Adrenal gland (tissue), 12 donors: ENCODE results near the gene RPL12. TPM values are rescaled to one million over a fixed set of nuclear protein-coding genes. Genes with fewer than 3 reads are reported as not detected.

Experiments used
- DNase-seq, 7 donors: peaks; one replicate each; pipeline ENCODE4 v3.0.0-alpha.2; 2019 to 2020
- H3K27ac ChIP-seq, 5 donors: fragments of 200-600 bp; sonication (generic) in 4 of 5; 1 replicate in 3 of 5; 2 replicates in 2 of 5; pipeline versions ENCODE4 v1.5.1 to v1.8.0; 2016 to 2020; ENCODE audit warnings: mild to moderate bottlenecking in 1 of 5
- H3K27me3 ChIP-seq: fragments of 200-600 bp; 2 replicates; pipeline ENCODE4 v1.8.0; 2021
- H3K36me3 ChIP-seq, 2 donors: fragments of 200-600 bp; replicated peaks in 1 of 2; 1 replicate in 1 of 2; 2 replicates in 1 of 2; pipeline versions ENCODE4 v1.5.1 to v1.8.0; 2018 to 2022
- H3K4me1 ChIP-seq, 2 donors: fragments of 200-600 bp; replicated peaks in 1 of 2; 1 replicate in 1 of 2; 2 replicates in 1 of 2; pipeline versions ENCODE4 v1.5.1 to v1.8.0; 2018 to 2021
- H3K4me3 ChIP-seq, 4 donors: fragments of 200-600 bp; sonication (generic) in 3 of 4; one replicate each; pipeline ENCODE4 v1.5.1; 2016 to 2018
- H3K9me3 ChIP-seq, 3 donors: fragments of 200-600 bp; sonication (generic) in 1 of 3; replicated peaks in 1 of 3; 1 replicate in 2 of 3; 2 replicates in 1 of 3; pipeline versions ENCODE4 v1.5.1 to v1.8.0; 2016 to 2021
- POLR2A ChIP-seq, 2 donors: fragments of 450-650 bp; IDR thresholded peaks; one replicate each; pipeline ENCODE4 v1.6.1; 2017; ENCODE audit warnings: antibody characterized with exemption in 2 of 2, mild to moderate bottlenecking in 2 of 2, moderate library complexity in 1 of 2
- WGBS, 4 donors: extraction: QIAGEN DNeasy Blood & Tissue Kit in 2 of 4; methylation state at CpG; one replicate each; pipeline versions ENCODE4 v1.1.5 to v1.1.7; 2013 to 2017; 5-methylcytosine and 5-hydroxymethylcytosine counted together
- intact Hi-C, 2 donors: fragments of 100-400 bp; cut with DNase I; formaldehyde crosslinking; loops; one replicate each; pipeline versions ENCODE4 v1.14.1 to v1.15.0; 2022 to 2023
- polyA plus RNA-seq, 3 donors: library from polyadenylated mRNA; stranded (reverse); fragments of 200-250 nt in 2 of 3; fragments of 350-450 nt in 1 of 3; fragmentation: Illumina TruSeq in 1 of 3; extraction: RNeasy Lipid Tissue Mini Kit (QIAGEN cat#74804) in 1 of 3; gene quantifications; one replicate each; pipeline ENCODE4 v1.2.3, GENCODE V29; 2013 to 2014
- total RNA-seq, 9 donors: library from RNA; depleted of rRNA in 4 of 9; stranded (reverse); fragments of >200 nt in 4 of 9; fragments of 120-200 nt in 1 of 9; fragmentation: NEBNext Ultra II Directional in 1 of 9; extraction: Animal tissue kit (Norgen Biotek cat#: 25700) in 1 of 9; gene quantifications; one replicate each; pipeline versions ENCODE4 v1.1.0 to v1.2.4, GENCODE V29; 2013 to 2023
- TF ChIP-seq, protein P1 (sequence below), 6 experiments: fragments of 450-650 bp in 4 of 6; fragments of 200-600 bp in 2 of 6; sonication (generic) in 1 of 6; IDR thresholded peaks; 1 replicate in 5 of 6; 2 replicates in 1 of 6; pipeline versions ENCODE4 v1.5.1 to v1.8.0; 2016 to 2021; ENCODE audit warnings: antibody characterized with exemption in 6 of 6, mild to moderate bottlenecking in 2 of 6, moderate library complexity in 1 of 6
- donor health status: healthy with polysubstance abuse.
- donor health status: Bipolar disorder and iron deficiency.
- donor health status: DM: yes; HTN: yes; CAD: no.
- donor health status: DM: no; HTN: no; CAD: no.
- donor health status: DM: no; HTN: no; CAD: no.
- donor health status: DM: yes; HTN: yes; CAD: no.

RPL12 gene
- total and polyA plus RNA-seq, 12 donors = 879 to 4,212 (median 1,523) TPM

DNA sequence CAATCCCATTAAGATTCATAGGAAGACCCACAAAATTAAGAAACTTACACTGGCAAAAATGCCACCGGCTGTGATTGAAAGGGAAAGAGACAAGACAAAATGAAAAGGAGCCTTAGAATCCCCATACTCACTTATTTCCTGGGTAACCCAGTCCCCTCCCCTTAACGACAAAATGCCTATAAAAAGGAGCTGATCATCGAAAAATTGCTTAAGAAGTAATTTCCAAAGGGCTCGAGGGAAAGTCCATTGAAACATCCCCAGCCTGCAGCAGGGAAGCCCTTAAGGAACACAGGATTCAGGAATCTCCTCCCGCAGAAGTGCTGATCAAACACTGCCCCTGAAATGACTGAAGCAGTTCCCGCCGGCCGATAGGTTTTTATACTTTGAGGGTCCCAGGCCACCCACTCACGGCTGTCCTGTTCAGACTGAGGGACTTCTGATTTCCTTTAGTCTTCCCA lies 27.7 kb downstream of the RPL12 start:
- Histone ChIP-seq H3K9me3 (no peaks in the 10 kb centered on the region), H3K4me1 (peaks cover 18 to 44% of the 10 kb centered on the region in 2 donors), H3K27ac (peak overlapping the region; percentile 68 to 92 (median 87)), H3K4me3 (peak overlapping the region in 3 of 4 donors; percentile 50 to 83 (median 63)), H3K27me3 (no peaks in the 10 kb centered on the region), H3K36me3 (peaks cover 0 to 4% of the 10 kb centered on the region in 2 donors)
- no peak for DNase-seq
- intact Hi-C loops = no loop called here
- TF ChIP-seq POLR2A (IDR thresholded peaks at IDR 0.05) = no peak
- TF ChIP-seq, protein P1, sequence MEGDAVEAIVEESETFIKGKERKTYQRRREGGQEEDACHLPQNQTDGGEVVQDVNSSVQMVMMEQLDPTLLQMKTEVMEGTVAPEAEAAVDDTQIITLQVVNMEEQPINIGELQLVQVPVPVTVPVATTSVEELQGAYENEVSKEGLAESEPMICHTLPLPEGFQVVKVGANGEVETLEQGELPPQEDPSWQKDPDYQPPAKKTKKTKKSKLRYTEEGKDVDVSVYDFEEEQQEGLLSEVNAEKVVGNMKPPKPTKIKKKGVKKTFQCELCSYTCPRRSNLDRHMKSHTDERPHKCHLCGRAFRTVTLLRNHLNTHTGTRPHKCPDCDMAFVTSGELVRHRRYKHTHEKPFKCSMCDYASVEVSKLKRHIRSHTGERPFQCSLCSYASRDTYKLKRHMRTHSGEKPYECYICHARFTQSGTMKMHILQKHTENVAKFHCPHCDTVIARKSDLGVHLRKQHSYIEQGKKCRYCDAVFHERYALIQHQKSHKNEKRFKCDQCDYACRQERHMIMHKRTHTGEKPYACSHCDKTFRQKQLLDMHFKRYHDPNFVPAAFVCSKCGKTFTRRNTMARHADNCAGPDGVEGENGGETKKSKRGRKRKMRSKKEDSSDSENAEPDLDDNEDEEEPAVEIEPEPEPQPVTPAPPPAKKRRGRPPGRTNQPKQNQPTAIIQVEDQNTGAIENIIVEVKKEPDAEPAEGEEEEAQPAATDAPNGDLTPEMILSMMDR (IDR thresholded peaks at IDR 0.05) = no peak
- 0 to 2% (median 1%) methylated on average over 9 of the region's 9 CpGs for WGBS, 4 donors

DNA sequence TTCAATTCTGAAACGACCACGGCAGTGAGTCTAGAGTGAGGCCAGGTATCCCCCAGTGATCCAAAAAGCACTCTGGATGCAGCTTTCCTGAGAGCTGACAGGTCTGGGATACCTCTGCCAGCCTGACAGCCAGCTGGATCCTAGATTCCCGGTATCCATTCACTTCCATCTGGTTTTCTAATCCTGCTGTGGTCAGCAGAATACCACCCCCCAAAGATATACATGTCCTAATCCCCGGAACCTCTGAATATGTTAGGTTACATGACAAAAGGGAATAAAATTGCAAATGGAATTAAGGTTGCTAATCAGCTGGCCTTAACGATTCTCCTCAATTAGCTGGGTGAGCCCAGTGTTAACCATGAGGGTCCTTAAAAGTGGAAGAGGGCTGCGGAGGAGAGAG lies 28.4 kb downstream of the RPL12 start:
- Histone ChIP-seq H3K27me3 (no peaks in the 10 kb centered on the region), H3K4me3 (peak overlapping the region in 1 of 4 donors; percentile 63), H3K4me1 (peaks cover 18 to 44% of the 10 kb centered on the region in 2 donors), H3K9me3 (no peaks in the 10 kb centered on the region), H3K27ac (no peak overlapping the region), H3K36me3 (no peaks in the 10 kb centered on the region)
- no peak for DNase-seq
- TF ChIP-seq, protein P1 (IDR thresholded peaks at IDR 0.05) = no peak
- no peak for TF ChIP-seq POLR2A (IDR thresholded peaks at IDR 0.05)
- intact Hi-C loops = no loop called here
- 45 to 74% (median 68%) methylated on average over 3 to 6 of the region's 6 CpGs for WGBS, 4 donors

DNA sequence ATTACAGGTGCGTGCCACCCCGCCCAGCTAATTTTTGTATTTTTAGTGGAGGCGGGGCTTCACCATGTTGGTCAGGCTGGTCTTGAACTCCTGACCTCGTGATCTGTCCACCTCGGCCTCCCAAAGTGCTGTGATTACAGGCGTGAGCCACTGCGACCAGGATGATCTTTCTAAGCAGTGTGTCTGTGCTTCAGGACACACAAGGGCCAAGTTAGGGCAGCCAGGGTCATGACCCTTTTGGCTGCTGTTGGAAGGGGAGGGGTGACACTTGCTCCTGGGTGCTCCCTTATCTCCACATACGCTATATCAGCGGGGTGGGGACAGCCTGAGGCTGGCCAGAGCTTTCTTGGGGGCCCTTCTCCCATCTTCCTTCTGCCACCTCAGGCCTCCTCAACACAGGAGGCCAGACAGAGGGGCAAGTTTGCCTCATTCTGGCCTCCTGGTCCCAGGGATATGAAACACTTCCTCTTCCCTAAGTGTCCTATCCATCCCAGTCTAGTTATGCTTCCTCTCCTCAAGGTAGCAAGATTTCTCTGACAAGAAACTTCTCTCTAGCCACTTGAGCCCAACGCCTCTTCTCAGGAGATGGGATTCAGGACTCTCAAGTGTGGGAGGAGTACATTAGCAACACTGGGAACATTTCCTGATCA lies 28.9 kb downstream of the RPL12 start:
- intact Hi-C loops = no loop called here
- 88 to 94% (median 89%) methylated on average over 7 to 10 of the region's 10 CpGs for WGBS, 4 donors

DNA sequence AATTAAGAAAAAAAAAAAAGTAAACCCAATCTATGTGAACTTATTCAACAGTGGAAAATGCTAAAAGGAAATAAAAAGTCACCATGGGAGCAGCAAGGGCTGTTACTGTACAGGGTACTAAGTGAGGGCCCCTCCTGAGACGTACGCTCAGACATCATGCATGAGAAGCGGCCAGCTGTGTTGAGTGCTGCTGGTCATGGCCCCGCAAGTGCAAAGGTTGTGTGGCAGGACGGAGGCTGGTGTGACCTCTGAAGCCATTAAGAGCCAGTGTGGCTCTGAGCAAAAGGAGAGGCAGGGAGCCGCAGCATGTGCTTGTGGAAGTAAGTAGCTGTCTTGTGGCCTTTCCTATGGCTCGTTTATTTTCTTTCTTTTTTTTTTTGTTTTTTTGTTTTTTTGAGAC lies 30.1 kb downstream of the RPL12 start:
- H3K4me1 ChIP-seq = peaks cover 18 to 36% of the 10 kb centered on the region in 2 donors
- intact Hi-C loops = no loop called here

More for the DNA sequence above, 28.9 kb downstream of the RPL12 start:
- TF ChIP-seq, protein P1 (IDR thresholded peaks at IDR 0.05) = no peak
- no peak for TF ChIP-seq POLR2A (IDR thresholded peaks at IDR 0.05)
- no peak overlapping the region for H3K4me3 ChIP-seq
- DNase-seq = no peak
- no peaks in the 10 kb centered on the region for H3K27me3 ChIP-seq
- H3K36me3 ChIP-seq = no peaks in the 10 kb centered on the region
- H3K27ac ChIP-seq = no peak overlapping the region
- no peaks in the 10 kb centered on the region for H3K9me3 ChIP-seq
- peaks cover 18 to 44% of the 10 kb centered on the region in 2 donors for H3K4me1 ChIP-seq

More for the DNA sequence above, 30.1 kb downstream of the RPL12 start:
- Histone ChIP-seq H3K27ac (no peak overlapping the region), H3K9me3 (no peaks in the 10 kb centered on the region), H3K27me3 (no peaks in the 10 kb centered on the region), H3K36me3 (no peaks in the 10 kb centered on the region), H3K4me3 (no peak overlapping the region)
- WGBS, 4 donors = 89 to 91% (median 90%) methylated on average over 7 of the region's 7 CpGs
- TF ChIP-seq POLR2A (IDR thresholded peaks at IDR 0.05) = no peak
- TF ChIP-seq, protein P1 (IDR thresholded peaks at IDR 0.05) = no peak
- DNase-seq = no peak
